ENCODE data around the gene KAZN.

Gene KAZN

GRCh38 chr1:15099441-15100120 lies 501.1 kb downstream of the KAZN start:
- Mint-ChIP-seq H3K4me1 (ENCODE audit: low read depth in 2 of 2) (peaks cover 6 to 15% of the 10 kb centered on the region in 2 donors), H3K9me3 (no peaks in the 10 kb centered on the region), H3K4me3 (no peak overlapping the region), H3K27me3 (peaks cover 40 to 56% of the 10 kb centered on the region in 2 donors), H3K27ac (no peak overlapping the region), H3K36me3 (ENCODE audit: insufficient read depth) (peaks cover 3% of the 10 kb centered on the region)
- DNase-seq, result no peak
- ATAC-seq (replicated peaks), result no peak

- H3K4me1 Mint-ChIP-seq (ENCODE audit: low read depth in 2 of 2), result peaks cover 6 to 15% of the 10 kb centered on the region in 2 donors
- ATAC-seq (replicated peaks), result peak; percentile 67
- no peak overlapping the region for H3K27ac Mint-ChIP-seq
- DNase-seq, result peak; percentile 24 to 49 (median 40)
- peaks cover 40 to 49% of the 10 kb centered on the region in 2 donors for H3K27me3 Mint-ChIP-seq
- H3K36me3 Mint-ChIP-seq (ENCODE audit: insufficient read depth), result peaks cover 3% of the 10 kb centered on the region
- peak overlapping the region in 1 of 2 donors; percentile 45 for H3K4me3 Mint-ChIP-seq
- no peaks in the 10 kb centered on the region for H3K9me3 Mint-ChIP-seq
Measured at GRCh38 chr1:15100121-15100879, 501.8 kb downstream of the KAZN start.

- Mint-ChIP-seq H3K4me3 (peak overlapping the region in 1 of 2 donors; percentile 13), H3K27ac (peak overlapping the region in 1 of 2 donors; percentile 29)
- ATAC-seq (replicated peaks), result no peak
Measured at GRCh38 chr1:15100880-15101760, 502.6 kb downstream of the KAZN start.

GRCh38 chr1:15101801-15102200 lies 503.3 kb downstream of the KAZN start:
- H3K9me3 Mint-ChIP-seq, result no peaks in the 10 kb centered on the region
- peaks cover 6 to 15% of the 10 kb centered on the region in 2 donors for H3K4me1 Mint-ChIP-seq (ENCODE audit: low read depth in 2 of 2)
- no peak for DNase-seq
- no peak overlapping the region for H3K4me3 Mint-ChIP-seq
- H3K27ac Mint-ChIP-seq, result no peak overlapping the region
- H3K36me3 Mint-ChIP-seq (ENCODE audit: insufficient read depth), result peaks cover 3% of the 10 kb centered on the region
- peaks cover 34 to 42% of the 10 kb centered on the region in 2 donors for H3K27me3 Mint-ChIP-seq
- no peak for ATAC-seq (replicated peaks)

More at GRCh38 chr1:15100880-15101760, 502.6 kb downstream of the KAZN start:
- Mint-ChIP-seq H3K9me3 (no peaks in the 10 kb centered on the region), H3K4me1 (ENCODE audit: low read depth in 2 of 2) (peaks cover 6 to 15% of the 10 kb centered on the region in 2 donors), H3K27me3 (peaks cover 34 to 42% of the 10 kb centered on the region in 2 donors), H3K36me3 (ENCODE audit: insufficient read depth) (peaks cover 3% of the 10 kb centered on the region)
- DNase-seq, result no peak

- Mint-ChIP-seq H3K4me1 (ENCODE audit: low read depth in 2 of 2) (peaks cover 6 to 15% of the 10 kb centered on the region in 2 donors), H3K27me3 (peaks cover 34 to 42% of the 10 kb centered on the region in 2 donors), H3K9me3 (no peaks in the 10 kb centered on the region)
Measured at GRCh38 chr1:15102646-15103045, 504.2 kb downstream of the KAZN start.

GRCh38 chr1:15103211-15103610 lies 504.7 kb downstream of the KAZN start:
- ATAC-seq (replicated peaks) (no peak), DNase-seq (no peak)
- H3K9me3 Mint-ChIP-seq, result no peaks in the 10 kb centered on the region
- H3K27me3 Mint-ChIP-seq, result peaks cover 34 to 41% of the 10 kb centered on the region in 2 donors
- no peak overlapping the region for H3K4me3 Mint-ChIP-seq
- peaks cover 3% of the 10 kb centered on the region for H3K36me3 Mint-ChIP-seq (ENCODE audit: insufficient read depth)
- H3K4me1 Mint-ChIP-seq (ENCODE audit: low read depth in 2 of 2), result peaks cover 6 to 15% of the 10 kb centered on the region in 2 donors
- H3K27ac Mint-ChIP-seq, result no peak overlapping the region

More at GRCh38 chr1:15102646-15103045, 504.2 kb downstream of the KAZN start:
- H3K4me3 Mint-ChIP-seq, result no peak overlapping the region
- no peak for ATAC-seq (replicated peaks)
- no peak overlapping the region for H3K27ac Mint-ChIP-seq
- no peak for DNase-seq
- H3K36me3 Mint-ChIP-seq (ENCODE audit: insufficient read depth), result peaks cover 3% of the 10 kb centered on the region

- DNase-seq, result no peak
- no peak for ATAC-seq (replicated peaks)
- Mint-ChIP-seq H3K27me3 (peaks cover 33 to 34% of the 10 kb centered on the region in 2 donors), H3K27ac (no peak overlapping the region), H3K36me3 (ENCODE audit: insufficient read depth) (peaks cover 3% of the 10 kb centered on the region), H3K4me1 (ENCODE audit: low read depth in 2 of 2) (peaks cover 6 to 15% of the 10 kb centered on the region in 2 donors), H3K4me3 (no peak overlapping the region), H3K9me3 (no peaks in the 10 kb centered on the region)
Measured at GRCh38 chr1:15103906-15104305, 505.4 kb downstream of the KAZN start.

GRCh38 chr1:15104768-15105167 lies 506.3 kb downstream of the KAZN start:
- Mint-ChIP-seq H3K36me3 (ENCODE audit: insufficient read depth) (peaks cover 3% of the 10 kb centered on the region), H3K27ac (no peak overlapping the region), H3K4me3 (no peak overlapping the region), H3K4me1 (ENCODE audit: low read depth in 2 of 2) (peaks cover 6 to 12% of the 10 kb centered on the region in 2 donors), H3K27me3 (peaks cover 24 to 25% of the 10 kb centered on the region in 2 donors), H3K9me3 (no peaks in the 10 kb centered on the region)
- DNase-seq (no peak), ATAC-seq (replicated peaks) (no peak)

GRCh38 chr1:15106608-15107007 lies 508.1 kb downstream of the KAZN start:
- H3K27ac Mint-ChIP-seq, result no peak overlapping the region
- H3K36me3 Mint-ChIP-seq (ENCODE audit: insufficient read depth), result no peaks in the 10 kb centered on the region
- H3K27me3 Mint-ChIP-seq, result peaks cover 6 to 7% of the 10 kb centered on the region in 2 donors
- ATAC-seq (replicated peaks) (no peak), DNase-seq (no peak)
- H3K9me3 Mint-ChIP-seq, result no peaks in the 10 kb centered on the region
- no peaks in the 10 kb centered on the region for H3K4me1 Mint-ChIP-seq (ENCODE audit: low read depth in 2 of 2)
- H3K4me3 Mint-ChIP-seq, result no peak overlapping the region

GRCh38 chr1:15107058-15107687 lies 508.7 kb downstream of the KAZN start:
- Mint-ChIP-seq H3K27ac (no peak overlapping the region), H3K9me3 (no peaks in the 10 kb centered on the region), H3K27me3 (peaks cover 0 to under 1% of the 10 kb centered on the region in 2 donors), H3K4me1 (ENCODE audit: low read depth in 2 of 2) (peaks cover 2 to 3% of the 10 kb centered on the region in 2 donors), H3K36me3 (ENCODE audit: insufficient read depth) (no peaks in the 10 kb centered on the region), H3K4me3 (no peak overlapping the region)
- DNase-seq (no peak), ATAC-seq (replicated peaks) (no peak)

GRCh38 chr1:15107911-15108310 lies 509.4 kb downstream of the KAZN start:
- no peaks in the 10 kb centered on the region for H3K27me3 Mint-ChIP-seq
- no peak overlapping the region for H3K4me3 Mint-ChIP-seq
- H3K9me3 Mint-ChIP-seq, result no peaks in the 10 kb centered on the region
- no peaks in the 10 kb centered on the region for H3K36me3 Mint-ChIP-seq (ENCODE audit: insufficient read depth)
- no peak for ATAC-seq (replicated peaks)
- no peak overlapping the region for H3K27ac Mint-ChIP-seq
- DNase-seq, result no peak
- H3K4me1 Mint-ChIP-seq (ENCODE audit: low read depth in 2 of 2), result peaks cover 3 to 4% of the 10 kb centered on the region in 2 donors

GRCh38 chr1:15110128-15110866 lies 511.8 kb downstream of the KAZN start:
- no peaks in the 10 kb centered on the region for H3K36me3 Mint-ChIP-seq (ENCODE audit: insufficient read depth)
- no peak overlapping the region for H3K4me3 Mint-ChIP-seq
- H3K4me1 Mint-ChIP-seq (ENCODE audit: low read depth in 2 of 2), result peaks cover 3 to 4% of the 10 kb centered on the region in 2 donors
- peaks cover 3 to 5% of the 10 kb centered on the region in 2 donors for H3K27me3 Mint-ChIP-seq
- no peak overlapping the region for H3K27ac Mint-ChIP-seq
- DNase-seq, result no peak
- H3K9me3 Mint-ChIP-seq, result no peaks in the 10 kb centered on the region
- no peak for ATAC-seq (replicated peaks)

Data from effector memory CD8-positive, alpha-beta T cell (primary cell).